ENCODE results near the gene ASB18.

Gene ASB18

DNA sequence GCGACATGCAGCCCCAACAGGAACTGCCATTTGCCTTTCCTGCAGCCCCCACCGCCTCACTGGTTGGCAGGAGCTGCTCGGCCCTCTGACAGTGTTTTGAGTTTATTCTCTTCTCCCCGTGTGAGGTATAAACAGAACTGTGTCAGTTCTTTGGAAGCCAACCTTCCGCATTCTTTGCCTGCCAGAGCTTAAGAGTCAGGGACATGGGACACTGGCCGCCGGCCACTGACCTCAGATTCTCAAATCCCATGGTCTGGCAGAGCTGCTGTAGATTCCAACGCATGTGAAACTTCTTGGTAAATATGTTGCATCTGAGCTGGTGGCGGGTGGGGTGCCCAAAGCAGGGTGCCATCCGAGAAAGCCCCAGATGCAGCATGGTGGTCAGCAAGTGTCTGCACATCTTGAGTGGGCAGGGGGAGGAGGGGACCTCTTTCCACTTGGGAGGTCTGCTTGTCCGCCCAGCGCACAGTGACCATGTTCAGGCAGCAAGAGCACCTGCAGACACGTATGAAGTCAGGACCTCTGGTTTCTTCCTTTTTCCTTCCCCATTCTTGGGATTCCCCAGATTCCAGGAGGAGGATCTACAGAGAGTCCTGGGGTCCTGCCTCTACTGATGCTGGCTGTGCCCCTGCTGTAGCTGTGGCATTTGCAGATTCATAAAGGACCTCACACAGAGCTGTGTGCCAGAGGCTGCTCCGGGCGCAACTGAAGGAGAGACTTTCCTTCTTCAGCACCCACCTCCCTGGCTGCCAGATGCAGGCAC lies 23.8 kb downstream of the ASB18 start:
- Mint-ChIP-seq H3K27me3 (ENCODE audit: low read depth) (peaks cover 74% of the 10 kb centered on the region), H3K27ac (no peak overlapping the region), H3K4me1 (peaks cover 10% of the 10 kb centered on the region), H3K4me3 (no peak overlapping the region), H3K9me3 (peaks cover 5% of the 10 kb centered on the region), H3K36me3 (ENCODE audit: low read depth) (no peaks in the 10 kb centered on the region)
- TF ChIP-seq, protein P1, sequence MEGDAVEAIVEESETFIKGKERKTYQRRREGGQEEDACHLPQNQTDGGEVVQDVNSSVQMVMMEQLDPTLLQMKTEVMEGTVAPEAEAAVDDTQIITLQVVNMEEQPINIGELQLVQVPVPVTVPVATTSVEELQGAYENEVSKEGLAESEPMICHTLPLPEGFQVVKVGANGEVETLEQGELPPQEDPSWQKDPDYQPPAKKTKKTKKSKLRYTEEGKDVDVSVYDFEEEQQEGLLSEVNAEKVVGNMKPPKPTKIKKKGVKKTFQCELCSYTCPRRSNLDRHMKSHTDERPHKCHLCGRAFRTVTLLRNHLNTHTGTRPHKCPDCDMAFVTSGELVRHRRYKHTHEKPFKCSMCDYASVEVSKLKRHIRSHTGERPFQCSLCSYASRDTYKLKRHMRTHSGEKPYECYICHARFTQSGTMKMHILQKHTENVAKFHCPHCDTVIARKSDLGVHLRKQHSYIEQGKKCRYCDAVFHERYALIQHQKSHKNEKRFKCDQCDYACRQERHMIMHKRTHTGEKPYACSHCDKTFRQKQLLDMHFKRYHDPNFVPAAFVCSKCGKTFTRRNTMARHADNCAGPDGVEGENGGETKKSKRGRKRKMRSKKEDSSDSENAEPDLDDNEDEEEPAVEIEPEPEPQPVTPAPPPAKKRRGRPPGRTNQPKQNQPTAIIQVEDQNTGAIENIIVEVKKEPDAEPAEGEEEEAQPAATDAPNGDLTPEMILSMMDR (IDR thresholded peaks at IDR 0.05; ENCODE audit: unreplicated experiment in 3 of 3), result no peak

DNA sequence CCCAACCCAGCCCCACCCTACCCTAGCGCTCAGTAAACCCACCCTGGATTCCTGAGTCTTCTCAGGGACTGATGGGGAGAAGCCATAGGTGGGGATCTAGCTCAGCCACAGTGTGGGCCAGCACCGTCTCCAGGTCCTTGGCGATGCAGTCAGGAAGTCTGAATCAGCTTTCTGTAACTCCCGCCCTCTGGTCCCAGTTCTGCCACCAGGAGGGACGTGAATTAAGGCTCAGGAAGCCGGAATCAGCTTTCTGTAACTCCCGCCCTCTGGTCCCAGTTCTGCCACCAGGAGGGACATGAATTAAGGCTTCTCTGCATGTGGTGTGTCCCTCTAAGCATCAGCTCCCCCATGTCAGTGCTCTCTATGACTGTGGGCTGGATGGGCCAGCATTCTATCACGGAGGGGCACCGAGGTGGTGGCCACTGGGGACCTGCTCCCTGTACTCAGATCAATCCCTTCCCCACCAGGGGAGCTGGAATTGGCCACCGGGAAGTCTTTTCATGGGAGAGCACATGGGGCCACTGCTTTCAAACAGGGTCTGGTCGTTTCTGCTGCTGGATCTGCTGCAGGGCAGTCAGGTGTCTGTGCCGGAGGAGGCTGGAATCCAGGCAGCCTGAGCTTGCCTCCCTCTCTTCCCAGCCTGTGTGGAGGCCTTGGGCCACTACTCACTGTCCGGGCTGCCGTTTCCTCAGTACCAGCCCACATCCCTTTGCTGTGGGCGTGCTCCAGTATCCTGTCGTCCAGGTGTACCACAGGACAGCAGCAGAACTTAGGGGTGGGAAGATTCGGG lies 24.7 kb downstream of the ASB18 start:
- Mint-ChIP-seq H3K27me3 (ENCODE audit: low read depth) (peaks cover 81% of the 10 kb centered on the region), H3K9me3 (peaks cover 11% of the 10 kb centered on the region), H3K4me1 (peaks cover 10% of the 10 kb centered on the region), H3K36me3 (ENCODE audit: low read depth) (no peaks in the 10 kb centered on the region), H3K27ac (no peak overlapping the region), H3K4me3 (no peak overlapping the region)
- TF ChIP-seq, protein P1 (IDR thresholded peaks at IDR 0.05; ENCODE audit: unreplicated experiment in 3 of 3), result no peak

DNA sequence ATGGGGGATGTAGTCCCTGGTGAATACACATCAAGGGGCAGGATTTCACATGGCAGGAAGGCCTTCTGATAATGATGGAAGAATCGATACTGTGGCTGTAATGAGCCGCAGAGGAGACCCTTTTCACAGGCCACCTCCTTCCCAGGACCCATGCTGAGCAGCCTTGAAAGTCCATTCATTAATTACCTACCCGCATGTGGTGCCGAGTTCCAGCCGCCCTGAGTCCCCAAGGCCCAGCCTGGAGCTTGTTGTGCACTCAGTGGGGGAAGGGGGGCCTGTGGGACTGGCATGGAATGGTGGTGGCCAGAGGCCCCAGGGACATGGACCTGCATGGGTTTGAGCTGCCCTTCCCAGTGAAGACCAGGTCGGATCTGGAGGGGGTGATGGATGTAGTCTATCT lies 25.5 kb downstream of the ASB18 start:
- peaks cover 83% of the 10 kb centered on the region for H3K27me3 Mint-ChIP-seq (ENCODE audit: low read depth)
- no peak overlapping the region for H3K27ac Mint-ChIP-seq
- peaks cover 10% of the 10 kb centered on the region for H3K4me1 Mint-ChIP-seq
- no peaks in the 10 kb centered on the region for H3K36me3 Mint-ChIP-seq (ENCODE audit: low read depth)
- H3K9me3 Mint-ChIP-seq, result peaks cover 18% of the 10 kb centered on the region
- H3K4me3 Mint-ChIP-seq, result peak overlapping the region in 2 of 3 experiments; percentile 41 to 52
- TF ChIP-seq, protein P1 (IDR thresholded peaks at IDR 0.05; ENCODE audit: unreplicated experiment in 3 of 3), result no peak

DNA sequence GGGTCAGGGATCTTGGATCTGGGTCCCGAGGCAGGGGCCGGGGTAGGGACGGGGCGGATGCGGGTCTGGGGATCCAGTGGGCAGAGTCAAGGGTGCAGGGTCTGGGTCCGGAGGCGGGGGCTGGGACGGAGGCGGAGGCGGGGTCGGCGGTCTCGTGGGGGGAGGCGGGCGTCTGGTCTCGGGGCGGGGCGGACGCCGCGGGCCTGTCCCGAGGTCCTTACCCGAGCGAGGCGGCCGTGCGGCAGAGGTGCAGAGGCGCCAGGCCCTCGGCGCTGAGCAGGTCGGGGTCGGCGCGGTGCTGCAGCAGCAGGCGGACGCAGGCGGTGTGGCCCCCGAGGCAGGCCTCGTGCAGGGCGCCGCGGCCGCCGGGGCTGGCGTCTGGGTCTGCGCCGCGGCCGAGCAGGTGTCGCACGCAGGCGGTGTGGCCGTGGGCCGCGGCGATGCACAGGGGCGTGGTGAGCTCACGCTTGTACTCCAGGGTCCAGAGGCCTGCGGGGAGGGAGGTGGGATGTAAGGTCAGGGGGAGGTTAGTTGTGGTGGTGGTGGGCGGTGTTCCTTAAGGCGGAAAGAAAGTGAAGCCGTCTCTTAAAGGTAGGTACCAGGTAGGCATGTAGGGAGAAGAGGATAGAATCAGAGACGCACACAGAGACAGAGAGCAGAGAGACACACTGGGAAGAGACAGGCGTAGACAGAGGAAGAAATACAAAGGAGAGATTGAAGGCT lies 26.6 kb downstream of the ASB18 start:
- Mint-ChIP-seq H3K27ac (no peak overlapping the region), H3K36me3 (ENCODE audit: low read depth) (no peaks in the 10 kb centered on the region), H3K27me3 (ENCODE audit: low read depth) (peaks cover 81% of the 10 kb centered on the region), H3K4me3 (peak overlapping the region; percentile 6 to 60 (median 29)), H3K9me3 (peaks cover 20% of the 10 kb centered on the region), H3K4me1 (peaks cover 10% of the 10 kb centered on the region)
- TF ChIP-seq, protein P1 (IDR thresholded peaks at IDR 0.05; ENCODE audit: unreplicated experiment in 3 of 3), result no peak

DNA sequence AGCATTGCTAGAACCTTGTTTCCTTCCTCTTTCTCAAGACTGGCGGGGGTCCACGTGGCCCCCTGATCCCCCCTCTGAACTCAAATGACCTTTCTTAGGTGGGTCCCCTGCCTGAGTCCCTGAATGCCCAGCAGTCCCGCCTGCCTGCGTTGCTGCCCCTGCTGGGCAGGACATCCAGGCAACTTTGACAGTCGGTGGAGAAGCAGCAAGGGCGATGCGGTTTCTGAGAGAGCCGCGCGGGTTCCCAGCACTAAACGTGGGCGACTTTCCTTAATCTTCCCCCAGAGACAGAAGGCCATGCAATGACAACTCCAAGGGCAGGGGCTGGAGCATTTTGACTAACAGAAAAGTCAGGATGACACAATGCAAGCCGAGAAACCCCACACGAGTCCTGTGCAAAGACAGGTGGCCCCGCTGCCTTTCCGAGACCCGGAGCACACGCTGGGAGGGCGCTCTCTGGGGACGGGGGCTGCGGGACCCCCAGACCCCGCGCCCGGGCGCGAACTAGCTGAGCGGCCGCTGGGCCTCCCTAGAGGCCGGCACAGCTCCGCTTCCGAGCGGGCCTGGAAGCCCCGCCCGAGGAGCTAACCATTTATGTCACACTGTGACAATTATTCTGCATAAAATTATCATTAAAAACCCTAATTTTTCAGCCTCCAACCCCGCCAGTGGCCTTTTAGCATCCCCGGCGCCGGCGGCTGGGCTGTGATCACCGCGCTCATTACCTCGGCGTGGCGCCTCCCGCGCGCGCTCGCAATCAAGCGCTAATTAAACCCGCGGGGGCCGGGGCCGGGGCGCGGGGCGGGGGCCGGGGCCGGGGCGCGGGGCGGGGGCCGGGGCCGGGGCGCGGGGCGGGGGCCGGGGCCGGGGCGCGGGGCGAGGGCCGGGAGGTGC lies 27.4 kb downstream of the ASB18 start:
- H3K4me1 Mint-ChIP-seq, result peaks cover 10% of the 10 kb centered on the region
- H3K9me3 Mint-ChIP-seq, result peaks cover 24% of the 10 kb centered on the region
- no peaks in the 10 kb centered on the region for H3K36me3 Mint-ChIP-seq (ENCODE audit: low read depth)
- H3K4me3 Mint-ChIP-seq, result peak overlapping the region; percentile 79 to 80 (median 79)
- no peak overlapping the region for H3K27ac Mint-ChIP-seq
- TF ChIP-seq, protein P1 (IDR thresholded peaks at IDR 0.05; ENCODE audit: unreplicated experiment in 3 of 3), result no peak
- H3K27me3 Mint-ChIP-seq (ENCODE audit: low read depth), result peaks cover 81% of the 10 kb centered on the region

All from nephron (organoid).